ENCODE data around the gene IKZF3. TPM values are rescaled to one million over a fixed set of nuclear protein-coding genes. Genes with fewer than 3 reads are reported as not detected.
A peak's percentile ranks its signal among the peaks of the same experiment; 100 is the strongest.

IKZF3 gene
- total and polyA plus RNA-seq, 8 donors = 0.56 to 5.4 (median 1.1) TPM; not detected in 1

GRCh38 chr17:39757931-39758873 is 105.9 kb downstream of the IKZF3 start:
- Histone ChIP-seq H3K36me3 (no peaks in the 10 kb centered on the region), H3K4me3 (no peak overlapping the region), H3K4me1 (peaks cover 6 to 20% (median 17%) of the 10 kb centered on the region in 4 donors), H3K27me3 (peaks cover 0 to 21% (median 0%) of the 10 kb centered on the region in 3 donors), H3K9me3 (no peaks in the 10 kb centered on the region), H3K27ac (peak overlapping the region in 1 of 5 donors; percentile 29)
- no peak for DNase-seq
- TF ChIP-seq EP300 (IDR thresholded peaks at IDR 0.05) = no peak
- no peak for TF ChIP-seq POLR2AphosphoS5 (IDR thresholded peaks at IDR 0.05)
- TF ChIP-seq CTCF (IDR thresholded peaks at IDR 0.05) = no peak
- no peak for TF ChIP-seq POLR2A (IDR thresholded peaks at IDR 0.05)
- intact Hi-C loops (cut with DNase I; ENCODE audit: low total_unique reads) = no loop called here
- WGBS, 5 donors = 59 to 74% (median 67%) methylated on average over 12 of the region's 12 CpGs

- peaks cover 0 to 16% (median 0%) of the 10 kb centered on the region in 3 donors for H3K27me3 ChIP-seq
- DNase-seq = no peak
- peaks cover 6 to 26% (median 19%) of the 10 kb centered on the region in 4 donors for H3K4me1 ChIP-seq
- intact Hi-C loops (cut with DNase I; ENCODE audit: low total_unique reads) = no loop called here
- TF ChIP-seq POLR2AphosphoS5 (IDR thresholded peaks at IDR 0.05) (no peak), CTCF (IDR thresholded peaks at IDR 0.05) (no peak)
- peak overlapping the region in 1 of 5 donors; percentile 96 for H3K27ac ChIP-seq
- H3K36me3 ChIP-seq = no peaks in the 10 kb centered on the region
- no peak overlapping the region for H3K4me3 ChIP-seq
- no peaks in the 10 kb centered on the region for H3K9me3 ChIP-seq
- 82 to 90% (median 87%) methylated on average over 4 of the region's 4 CpGs for WGBS, 5 donors
Observed at GRCh38 chr17:39757176-39757662, 106.9 kb downstream of the IKZF3 start.

GRCh38 chr17:39756380-39757079 is 107.6 kb downstream of the IKZF3 start:
- H3K4me3 ChIP-seq = no peak overlapping the region
- DNase-seq = no peak
- H3K36me3 ChIP-seq = no peaks in the 10 kb centered on the region
- no peaks in the 10 kb centered on the region for H3K9me3 ChIP-seq
- WGBS, 5 donors = 61 to 69% (median 66%) methylated on average over 7 of the region's 7 CpGs
- H3K4me1 ChIP-seq = peaks cover 6 to 26% (median 19%) of the 10 kb centered on the region in 4 donors
- intact Hi-C loops (cut with DNase I; ENCODE audit: low total_unique reads) = no loop called here
- peak overlapping the region in 3 of 5 donors; percentile 94 to 96 (median 96) for H3K27ac ChIP-seq
- TF ChIP-seq POLR2AphosphoS5 (IDR thresholded peaks at IDR 0.05) = no peak
- no peak for TF ChIP-seq CTCF (IDR thresholded peaks at IDR 0.05)
- no peak for TF ChIP-seq EP300 (IDR thresholded peaks at IDR 0.05)
- TF ChIP-seq POLR2A (IDR thresholded peaks at IDR 0.05) = no peak
- H3K27me3 ChIP-seq = peaks cover 0 to 10% (median 0%) of the 10 kb centered on the region in 3 donors

All from stomach (tissue), 9 donors.